K562 (cell line): ENCODE measurements around the gene RNF19B. TPM values are rescaled to one million over a fixed set of nuclear protein-coding genes. Genes with fewer than 3 reads are reported as not detected.

Experiments used
- ATAC-seq: fragments of 200-7000 bp; cut with Tn5 transposase; 3 replicates; pipeline ENCODE4 v1.9.1; 2020; ENCODE audit warnings: moderate library complexity
- BruUV-seq: library from RNA; stranded (reverse); fragments of 400-500 nt; replicated peaks from 2 replicates; lab custom pipeline; 2021; lab: Mats Ljungman, UMichigan
- CTCF ChIA-PET: fragments of 300-600 bp; formaldehyde crosslinking; extraction: SDS; loops from one replicate; lab custom pipeline; 2021; ENCODE audit warnings: low intra/inter-chr PET ratio; lab: Yijun Ruan, JAX
- POLR2A ChIA-PET: fragments of 300-600, 350-650 bp; sonication (Branson Sonifier 250); formaldehyde crosslinking; extraction: SDS; loops from one replicate; lab custom pipeline; 2021; ENCODE audit warnings: antibody characterized with exemption, inconsistent platforms; lab: Yijun Ruan, JAX
- DNase-seq, 4 experiments: peaks; one replicate each; pipeline versions ENCODE4 v3.0.0 to v3.0.0-alpha.2; 2011 to 2018; ENCODE audit warnings: low spot score in 3 of 4, mixed read lengths in 3 of 4; ENCODE audit errors: extremely low read depth in 1 of 4
- FAIRE-seq: peaks from 2 replicates; lab custom pipeline; 2011; peaks lifted over from hg19 to GRCh38; lab: Jason Lieb, UNC
- H2AFZ ChIP-seq: 2 replicates; pipeline ENCODE4 v1.6.0; 2011; ENCODE audit warnings: low read depth, low read length, control low read depth, inconsistent platforms
- H3K27ac ChIP-seq: fragments of 200-600 bp; 3 replicates; pipeline ENCODE4 v1.8.0; 2011; ENCODE audit warnings: low read depth, mild to moderate bottlenecking, control low read depth, inconsistent platforms, low read length, moderate library complexity, mixed read lengths; ENCODE audit errors: extremely low read depth
- H3K27me3 ChIP-seq, 2 experiments: fragments of 300-600 bp in 1 of 2; 2 replicates in 1 of 2; 3 replicates in 1 of 2; pipeline versions ENCODE4 v1.6.0 to v1.8.0; 2011; ENCODE audit warnings: inconsistent platforms in 2 of 2, low read length in 2 of 2, mild to moderate bottlenecking in 1 of 2, mixed read lengths in 1 of 2, moderate library complexity in 1 of 2; ENCODE audit not compliant: control insufficient read depth in 2 of 2, insufficient read depth in 2 of 2
- H3K36me3 ChIP-seq: fragments of 300-600 bp; 3 replicates; pipeline ENCODE4 v1.8.0; 2011; ENCODE audit warnings: mild to moderate bottlenecking, low read length, inconsistent platforms; ENCODE audit not compliant: control insufficient read depth, insufficient read depth
- H3K4me1 ChIP-seq, 2 experiments: fragments of 200-600 bp in 1 of 2; replicated peaks in 1 of 2; 2 replicates in 1 of 2; 3 replicates in 1 of 2; pipeline versions ENCODE4 v1.5.1 to v1.8.0; 2011; ENCODE audit warnings: inconsistent platforms in 2 of 2, low read length in 2 of 2, mild to moderate bottlenecking in 1 of 2, mixed read lengths in 1 of 2, moderate library complexity in 1 of 2; ENCODE audit not compliant: control insufficient read depth in 2 of 2, insufficient read depth in 2 of 2
- H3K4me2 ChIP-seq: 2 replicates; pipeline ENCODE4 v1.6.1; 2011; ENCODE audit warnings: low read length, control low read depth, inconsistent platforms, mixed read lengths; ENCODE audit not compliant: insufficient read depth
- H3K4me3 ChIP-seq: fragments of 200-600 bp; sonication (generic), shearing (Covaris generic); 2 replicates; pipeline ENCODE4 v1.5.1; 2016; ENCODE audit warnings: control low read depth, inconsistent platforms
- H3K79me2 ChIP-seq: fragments of 200-600 bp; 3 replicates; pipeline ENCODE4 v1.8.0; 2011; ENCODE audit warnings: low read length, inconsistent platforms; ENCODE audit not compliant: control insufficient read depth, insufficient read depth
- H3K9ac ChIP-seq, 2 experiments: 2 replicates each; pipeline versions ENCODE4 v1.6.0 to v1.6.1; 2011; ENCODE audit warnings: low read depth in 2 of 2, low read length in 2 of 2, control low read depth in 1 of 2, inconsistent platforms in 1 of 2, mild to moderate bottlenecking in 1 of 2, mixed read lengths in 1 of 2; ENCODE audit not compliant: insufficient read depth in 1 of 2
- H3K9me1 ChIP-seq: one replicate; pipeline ENCODE4 v1.6.0; 2011; ENCODE audit warnings: inconsistent platforms, mild to moderate bottlenecking, low read length, moderate library complexity; ENCODE audit not compliant: control insufficient read depth, insufficient read depth
- H3K9me3 ChIP-seq: replicated peaks from 2 replicates; pipeline ENCODE4 v1.5.1; 2011; ENCODE audit warnings: low read depth, low read length, inconsistent platforms; ENCODE audit not compliant: control insufficient read depth, insufficient read depth
- H4K20me1 ChIP-seq: replicated peaks from 2 replicates; pipeline ENCODE4 v1.6.1; 2011; ENCODE audit warnings: low read length, inconsistent platforms, mixed read lengths; ENCODE audit not compliant: control insufficient read depth, insufficient read depth
- GATAD2A ChIP-seq: fragments of 450-650 bp; IDR thresholded peaks from 2 replicates; pipeline ENCODE4 v1.6.1; 2017
- KDM4B ChIP-seq, 2 experiments: fragments of 450-650 bp in 1 of 2; sonication (generic) in 1 of 2; IDR thresholded peaks; 2 replicates each; pipeline ENCODE4 v1.6.1; 2016 to 2017; ENCODE audit warnings: borderline replicate concordance in 2 of 2, antibody characterized with exemption in 1 of 2, low read depth in 1 of 2, mild to moderate bottlenecking in 1 of 2
- SREBF1 ChIP-seq: fragments of 150-350 bp; IDR thresholded peaks from 2 replicates; pipeline ENCODE4 v1.6.1; 2014; ENCODE audit warnings: antibody characterized with exemption, low read depth, low read length, borderline replicate concordance
- ZBTB17 ChIP-seq: fragments of 450-650 bp; formaldehyde crosslinking; IDR thresholded peaks from 2 replicates; pipeline ENCODE4 v1.4.0; 2020; ENCODE audit warnings: mild to moderate bottlenecking
- ZNF551 ChIP-seq: fragments of 250-450 bp; sonication (Bioruptor Pico); IDR thresholded peaks from 2 replicates; pipeline ENCODE4 v1.5.0; 2021; ENCODE audit warnings: mild to moderate bottlenecking, moderate library complexity
- WGBS: fragments of 100-300 bp; shearing (Covaris generic); methylation state at CpG from one replicate; pipeline ENCODE4 v1.1.6; 2016; ENCODE audit warnings: low coverage, mixed read lengths; ENCODE audit not compliant: insufficient coverage; ENCODE audit errors: missing lambda C conversion rate; 5-methylcytosine and 5-hydroxymethylcytosine counted together
- in situ Hi-C: fragments of 300-500 bp; cut with MboI; formaldehyde crosslinking; loops from 4 replicates; pipeline ENCODE4 v1.15.0; 2018; ENCODE audit warnings: inconsistent platforms, mixed read lengths
- intact Hi-C: fragments of 100-400 bp; cut with micrococcal nuclease; formaldehyde crosslinking; loops from 2 replicates; pipeline ENCODE4 v1.14.2; 2022
- polyA plus RNA-seq, 8 experiments: library from polyadenylated mRNA; depleted of rRNA in 4 of 8; stranded (reverse) in 5 of 8; unstranded in 3 of 8; fragments of >200 nt; fragmentation: Nextera tagmentation in 2 of 8; fragmentation: Illumina TruSeq in 1 of 8; extraction: Ambion mirVana in 2 of 8; extraction: Trizol in 1 of 8; gene quantifications; 2 replicates each; pipeline versions ENCODE4 v1.2.1 to v1.2.3, GENCODE V29; 2011 to 2014; ENCODE audit warnings: inconsistent platforms in 1 of 8, missing spikeins in 1 of 8
- total RNA-seq, 7 experiments: library from RNA; depleted of rRNA in 6 of 7; stranded (reverse); fragments of >200 nt in 6 of 7; fragmentation: Illumina TruSeq in 2 of 7; extraction: Trizol in 2 of 7; gene quantifications; 2 replicates each; pipeline versions ENCODE4 v1.2.1 to v1.2.3, GENCODE V29; 2011 to 2021; ENCODE audit warnings: low replicate concordance in 1 of 7
- TF ChIP-seq, protein P1 (sequence below), 2 experiments: IDR thresholded peaks in 1 of 2; conservative IDR thresholded peaks in 1 of 2; 2 replicates each; pipeline ENCODE4 v1.6.1; 2016; ENCODE audit warnings: low read depth in 2 of 2, mild to moderate bottlenecking in 1 of 2, missing compliant biosample characterization in 1 of 2, missing genetic modification characterization in 1 of 2, moderate library complexity in 1 of 2
- TF ChIP-seq, protein P2 (sequence below), 2 experiments: fragments of 450-650 bp; IDR thresholded peaks; 2 replicates each; pipeline ENCODE4 v1.6.1; 2018; ENCODE audit warnings: mild to moderate bottlenecking in 2 of 2, low read depth in 1 of 2; ENCODE audit not compliant: partially characterized antibody in 2 of 2
- TF ChIP-seq, protein P3 (sequence below), 3 experiments: fragments of 200-800 bp in 1 of 3; fragments of 250-450 bp in 1 of 3; fragments of 450-650 bp in 1 of 3; sonication (Bioruptor Pico) in 1 of 3; sonication (Bioruptor generic) in 1 of 3; formaldehyde crosslinking in 1 of 3; IDR thresholded peaks; 2 replicates each; pipeline versions ENCODE4 v1.6.1 to v1.8.0; 2016 to 2022; ENCODE audit warnings: mild to moderate bottlenecking in 2 of 3, missing genetic modification characterization in 2 of 3, missing compliant biosample characterization in 1 of 3, moderate library complexity in 1 of 3

RNF19B gene
- total and polyA plus RNA-seq, 9 of the 15 experiments (the other 6 are each of a cell fraction or from before 2014, with no cell fraction given) = 2.6 to 14.9 (median 10.1) TPM

DNA sequence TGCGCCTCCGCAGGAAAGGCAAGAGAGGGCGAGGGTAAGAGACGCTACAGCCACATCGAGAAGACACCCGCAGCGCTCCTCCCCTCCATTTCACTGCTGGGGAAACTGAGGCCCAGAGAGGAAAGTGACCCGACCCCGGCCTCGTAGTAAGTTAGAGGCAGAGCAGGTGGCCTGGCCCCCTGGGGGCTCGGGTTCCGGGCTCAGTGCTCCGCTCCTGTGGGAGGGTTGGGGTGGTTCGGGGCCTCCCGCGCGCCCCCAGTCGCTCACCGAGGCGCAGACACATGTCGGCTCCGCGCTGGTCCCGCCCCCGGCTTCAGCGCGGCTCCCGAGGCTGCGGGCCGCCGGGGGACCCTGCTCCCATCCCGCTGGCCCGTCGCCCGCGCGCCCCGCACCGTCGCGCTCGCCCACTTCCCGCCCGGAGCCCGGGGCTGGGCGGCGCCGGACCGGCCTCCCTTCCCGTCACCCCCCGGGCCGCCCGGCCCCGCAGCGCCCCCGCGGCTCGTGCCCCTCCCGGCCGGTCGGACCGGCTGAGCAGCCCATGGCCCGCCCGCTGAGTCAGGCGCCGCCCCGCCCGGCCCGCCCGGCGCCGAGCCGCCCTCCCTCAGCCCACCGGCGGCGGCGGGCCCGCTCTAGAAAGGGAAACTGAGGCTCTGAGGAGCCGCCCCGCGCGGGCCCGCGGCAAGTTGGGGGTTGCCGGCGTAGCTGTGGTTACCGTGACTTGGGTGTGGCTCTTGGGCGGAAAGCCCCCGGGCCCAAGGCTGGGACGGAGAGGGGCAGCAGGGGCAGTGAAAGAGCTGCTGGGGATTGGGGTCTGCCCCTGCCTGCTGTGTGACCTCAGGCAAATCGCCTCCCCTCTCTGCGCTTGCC is 63.4 kb downstream of the RNF19B start, which contains the start of gene TMEM54:
Gene TMEM54, minus strand, starts transcription at position 434 of the 867 bp plus-strand sequence. Its CDS starts 151 bp downstream, at position 283.
- peak; percentile 88 for ATAC-seq
- peak within 1 kb of the TSS; percentile 74 for H2AFZ ChIP-seq
- in situ Hi-C loops = no loop called here
- H3K4me1 ChIP-seq = peaks cover 6 to 15% of the 10 kb centered on the region in 2 experiments; a peak in 4 of 5 replicates
- H3K4me3 ChIP-seq = peak within 1 kb of the TSS; percentile 49
- no peaks in the 10 kb centered on the region for H3K9me1 ChIP-seq
- H3K9me3 ChIP-seq = no peaks in the 10 kb centered on the region
- 4% methylated on average over 45 of the region's 92 CpGs for WGBS
- DNase-seq = peak; percentile 69 to 96 (median 90)
- H3K79me2 ChIP-seq = no peaks in the 10 kb centered on the region
- POLR2A ChIA-PET = no interaction called here
- H3K36me3 ChIP-seq = no peaks in the 10 kb centered on the region
- H3K4me2 ChIP-seq = peak within 1 kb of the TSS; percentile 67
- FAIRE-seq = no peak
- BruUV-seq = TSS peak; percentile 56
- peaks cover 17% of the 10 kb centered on the region for H4K20me1 ChIP-seq
- H3K27me3 ChIP-seq = peaks cover 9 to 61% of the 10 kb centered on the region in 2 experiments
- CTCF ChIA-PET = no interaction called here
- intact Hi-C loops = no loop called here
- H3K9ac ChIP-seq = peak within 1 kb of the TSS; percentile 47 to 89; a peak in 3 of 4 replicates
- H3K27ac ChIP-seq = no peak within 1 kb of the TSS
- TF ChIP-seq SREBF1 = no peak
- TF ChIP-seq, protein P1, sequence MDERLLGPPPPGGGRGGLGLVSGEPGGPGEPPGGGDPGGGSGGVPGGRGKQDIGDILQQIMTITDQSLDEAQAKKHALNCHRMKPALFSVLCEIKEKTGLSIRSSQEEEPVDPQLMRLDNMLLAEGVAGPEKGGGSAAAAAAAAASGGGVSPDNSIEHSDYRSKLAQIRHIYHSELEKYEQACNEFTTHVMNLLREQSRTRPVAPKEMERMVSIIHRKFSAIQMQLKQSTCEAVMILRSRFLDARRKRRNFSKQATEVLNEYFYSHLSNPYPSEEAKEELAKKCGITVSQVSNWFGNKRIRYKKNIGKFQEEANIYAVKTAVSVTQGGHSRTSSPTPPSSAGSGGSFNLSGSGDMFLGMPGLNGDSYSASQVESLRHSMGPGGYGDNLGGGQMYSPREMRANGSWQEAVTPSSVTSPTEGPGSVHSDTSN (CRISPR knock-in tag; IDR thresholded peaks at IDR 0.05; ENCODE audit: low read depth) = no peak
- TF ChIP-seq, protein P1 (tag; conservative IDR thresholded peaks at IDR 0.05; ENCODE audit: low read depth) = no peak
- TF ChIP-seq ZBTB17 (CRISPR knock-in tag) = 0 out of 2 replicates have a peak, but pooled peaks have one; percentile 16
- TF ChIP-seq KDM4B (IDR thresholded peaks at IDR 0.05; ENCODE audit: borderline replicate concordance in 2 of 2, low read depth in 1 of 2) = no peak
- TF ChIP-seq, protein P2, sequence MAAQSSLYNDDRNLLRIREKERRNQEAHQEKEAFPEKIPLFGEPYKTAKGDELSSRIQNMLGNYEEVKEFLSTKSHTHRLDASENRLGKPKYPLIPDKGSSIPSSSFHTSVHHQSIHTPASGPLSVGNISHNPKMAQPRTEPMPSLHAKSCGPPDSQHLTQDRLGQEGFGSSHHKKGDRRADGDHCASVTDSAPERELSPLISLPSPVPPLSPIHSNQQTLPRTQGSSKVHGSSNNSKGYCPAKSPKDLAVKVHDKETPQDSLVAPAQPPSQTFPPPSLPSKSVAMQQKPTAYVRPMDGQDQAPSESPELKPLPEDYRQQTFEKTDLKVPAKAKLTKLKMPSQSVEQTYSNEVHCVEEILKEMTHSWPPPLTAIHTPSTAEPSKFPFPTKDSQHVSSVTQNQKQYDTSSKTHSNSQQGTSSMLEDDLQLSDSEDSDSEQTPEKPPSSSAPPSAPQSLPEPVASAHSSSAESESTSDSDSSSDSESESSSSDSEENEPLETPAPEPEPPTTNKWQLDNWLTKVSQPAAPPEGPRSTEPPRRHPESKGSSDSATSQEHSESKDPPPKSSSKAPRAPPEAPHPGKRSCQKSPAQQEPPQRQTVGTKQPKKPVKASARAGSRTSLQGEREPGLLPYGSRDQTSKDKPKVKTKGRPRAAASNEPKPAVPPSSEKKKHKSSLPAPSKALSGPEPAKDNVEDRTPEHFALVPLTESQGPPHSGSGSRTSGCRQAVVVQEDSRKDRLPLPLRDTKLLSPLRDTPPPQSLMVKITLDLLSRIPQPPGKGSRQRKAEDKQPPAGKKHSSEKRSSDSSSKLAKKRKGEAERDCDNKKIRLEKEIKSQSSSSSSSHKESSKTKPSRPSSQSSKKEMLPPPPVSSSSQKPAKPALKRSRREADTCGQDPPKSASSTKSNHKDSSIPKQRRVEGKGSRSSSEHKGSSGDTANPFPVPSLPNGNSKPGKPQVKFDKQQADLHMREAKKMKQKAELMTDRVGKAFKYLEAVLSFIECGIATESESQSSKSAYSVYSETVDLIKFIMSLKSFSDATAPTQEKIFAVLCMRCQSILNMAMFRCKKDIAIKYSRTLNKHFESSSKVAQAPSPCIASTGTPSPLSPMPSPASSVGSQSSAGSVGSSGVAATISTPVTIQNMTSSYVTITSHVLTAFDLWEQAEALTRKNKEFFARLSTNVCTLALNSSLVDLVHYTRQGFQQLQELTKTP (IDR thresholded peaks at IDR 0.05; ENCODE audit: low read depth in 1 of 2, partially characterized antibody in 2 of 2) = no peak
- TF ChIP-seq, protein P3, sequence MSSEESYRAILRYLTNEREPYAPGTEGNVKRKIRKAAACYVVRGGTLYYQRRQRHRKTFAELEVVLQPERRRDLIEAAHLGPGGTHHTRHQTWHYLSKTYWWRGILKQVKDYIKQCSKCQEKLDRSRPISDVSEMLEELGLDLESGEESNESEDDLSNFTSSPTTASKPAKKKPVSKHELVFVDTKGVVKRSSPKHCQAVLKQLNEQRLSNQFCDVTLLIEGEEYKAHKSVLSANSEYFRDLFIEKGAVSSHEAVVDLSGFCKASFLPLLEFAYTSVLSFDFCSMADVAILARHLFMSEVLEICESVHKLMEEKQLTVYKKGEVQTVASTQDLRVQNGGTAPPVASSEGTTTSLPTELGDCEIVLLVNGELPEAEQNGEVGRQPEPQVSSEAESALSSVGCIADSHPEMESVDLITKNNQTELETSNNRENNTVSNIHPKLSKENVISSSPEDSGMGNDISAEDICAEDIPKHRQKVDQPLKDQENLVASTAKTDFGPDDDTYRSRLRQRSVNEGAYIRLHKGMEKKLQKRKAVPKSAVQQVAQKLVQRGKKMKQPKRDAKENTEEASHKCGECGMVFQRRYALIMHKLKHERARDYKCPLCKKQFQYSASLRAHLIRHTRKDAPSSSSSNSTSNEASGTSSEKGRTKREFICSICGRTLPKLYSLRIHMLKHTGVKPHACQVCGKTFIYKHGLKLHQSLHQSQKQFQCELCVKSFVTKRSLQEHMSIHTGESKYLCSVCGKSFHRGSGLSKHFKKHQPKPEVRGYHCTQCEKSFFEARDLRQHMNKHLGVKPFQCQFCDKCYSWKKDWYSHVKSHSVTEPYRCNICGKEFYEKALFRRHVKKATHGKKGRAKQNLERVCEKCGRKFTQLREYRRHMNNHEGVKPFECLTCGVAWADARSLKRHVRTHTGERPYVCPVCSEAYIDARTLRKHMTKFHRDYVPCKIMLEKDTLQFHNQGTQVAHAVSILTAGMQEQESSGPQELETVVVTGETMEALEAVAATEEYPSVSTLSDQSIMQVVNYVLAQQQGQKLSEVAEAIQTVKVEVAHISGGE (CRISPR knock-in tag; IDR thresholded peaks at IDR 0.05) = peak in 1 of 3 experiments; percentile 37; a peak in 1 of 6 replicates
- no peak for TF ChIP-seq GATAD2A
- no peak for TF ChIP-seq ZNF551
